Progenitor cell of endocrine pancreas (in vitro differentiated cells): ENCODE results near the gene SLC9C2. TPM values are rescaled to one million over a fixed set of nuclear protein-coding genes. Genes with fewer than 3 reads are reported as not detected.
A peak's percentile ranks its signal among the peaks of the same experiment; 100 is the strongest.

ENCODE experiments used
- DNase-seq: peaks from one replicate; pipeline ENCODE4 v3.0.0; 2021; ENCODE audit warnings: low spot score; ENCODE audit not compliant: unreplicated experiment
- H3K27ac Mint-ChIP-seq: 2 replicates; pipeline ENCODE4 v1.8.0; 2021; ENCODE audit warnings: mild to moderate bottlenecking, moderate library complexity, mixed read lengths
- H3K27me3 Mint-ChIP-seq: 2 replicates; pipeline ENCODE4 v1.8.0; 2021; ENCODE audit warnings: mixed read lengths
- H3K36me3 Mint-ChIP-seq: 2 replicates; pipeline ENCODE4 v1.8.0; 2022; ENCODE audit warnings: mixed read lengths; ENCODE audit not compliant: insufficient read depth
- H3K4me1 Mint-ChIP-seq: 2 replicates; pipeline ENCODE4 v1.8.0; 2021; ENCODE audit warnings: low read depth, mixed read lengths
- H3K4me3 Mint-ChIP-seq: 2 replicates; pipeline ENCODE4 v1.8.0; 2021; ENCODE audit warnings: low read depth, mild to moderate bottlenecking, moderate library complexity, mixed read lengths
- H3K9me3 Mint-ChIP-seq: 2 replicates; pipeline ENCODE4 v1.8.0; 2021; ENCODE audit warnings: low read depth, mixed read lengths
- total RNA-seq: library from RNA; stranded (reverse); gene quantifications from 2 replicates; pipeline ENCODE4 v1.2.1, GENCODE V29; 2021
- TF ChIP-seq, protein P1 (sequence below): fragments of 200-600 bp; sonication (generic); IDR thresholded peaks from one replicate; pipeline ENCODE4 v1.5.0; 2021; ENCODE audit warnings: antibody characterized with exemption, mild to moderate bottlenecking; ENCODE audit not compliant: unreplicated experiment

Gene SLC9C2
- total RNA-seq, 1 donor from 2014 or later: not detected

DNA sequence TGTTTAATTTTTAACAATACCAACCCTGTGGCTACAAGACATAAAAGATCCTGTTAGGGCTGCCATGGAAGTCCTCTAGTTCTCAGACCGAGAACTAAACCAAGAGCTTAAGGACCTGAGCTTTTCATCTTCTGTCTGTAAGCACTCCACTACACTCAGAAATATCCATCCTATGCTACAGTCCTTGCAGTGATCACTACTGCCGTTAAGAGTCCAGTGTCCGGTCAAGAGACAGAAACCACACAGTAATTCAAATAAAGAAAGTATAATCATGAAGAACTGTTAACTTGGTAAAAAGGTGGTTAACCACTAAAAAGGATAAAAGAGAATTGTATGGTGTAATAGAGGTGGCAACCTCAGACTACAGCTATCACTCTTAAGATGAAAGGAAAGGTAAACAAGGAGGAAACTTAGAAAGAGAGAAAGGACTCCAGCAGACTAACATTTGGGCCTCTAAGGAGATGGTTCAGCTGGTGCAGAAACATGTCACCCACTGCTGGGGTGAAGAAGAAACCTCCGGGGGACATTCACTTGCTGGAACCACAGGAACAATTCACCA is 147.8 kb downstream of the SLC9C2 start:
- H3K4me3 Mint-ChIP-seq: no peak overlapping the region
- no peak for DNase-seq
- no peaks in the 10 kb centered on the region for H3K4me1 Mint-ChIP-seq
- TF ChIP-seq, protein P1, sequence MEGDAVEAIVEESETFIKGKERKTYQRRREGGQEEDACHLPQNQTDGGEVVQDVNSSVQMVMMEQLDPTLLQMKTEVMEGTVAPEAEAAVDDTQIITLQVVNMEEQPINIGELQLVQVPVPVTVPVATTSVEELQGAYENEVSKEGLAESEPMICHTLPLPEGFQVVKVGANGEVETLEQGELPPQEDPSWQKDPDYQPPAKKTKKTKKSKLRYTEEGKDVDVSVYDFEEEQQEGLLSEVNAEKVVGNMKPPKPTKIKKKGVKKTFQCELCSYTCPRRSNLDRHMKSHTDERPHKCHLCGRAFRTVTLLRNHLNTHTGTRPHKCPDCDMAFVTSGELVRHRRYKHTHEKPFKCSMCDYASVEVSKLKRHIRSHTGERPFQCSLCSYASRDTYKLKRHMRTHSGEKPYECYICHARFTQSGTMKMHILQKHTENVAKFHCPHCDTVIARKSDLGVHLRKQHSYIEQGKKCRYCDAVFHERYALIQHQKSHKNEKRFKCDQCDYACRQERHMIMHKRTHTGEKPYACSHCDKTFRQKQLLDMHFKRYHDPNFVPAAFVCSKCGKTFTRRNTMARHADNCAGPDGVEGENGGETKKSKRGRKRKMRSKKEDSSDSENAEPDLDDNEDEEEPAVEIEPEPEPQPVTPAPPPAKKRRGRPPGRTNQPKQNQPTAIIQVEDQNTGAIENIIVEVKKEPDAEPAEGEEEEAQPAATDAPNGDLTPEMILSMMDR: no peak
- H3K27ac Mint-ChIP-seq: no peak overlapping the region
- no peaks in the 10 kb centered on the region for H3K27me3 Mint-ChIP-seq
- peaks cover 4% of the 10 kb centered on the region for H3K36me3 Mint-ChIP-seq
- no peaks in the 10 kb centered on the region for H3K9me3 Mint-ChIP-seq

DNA sequence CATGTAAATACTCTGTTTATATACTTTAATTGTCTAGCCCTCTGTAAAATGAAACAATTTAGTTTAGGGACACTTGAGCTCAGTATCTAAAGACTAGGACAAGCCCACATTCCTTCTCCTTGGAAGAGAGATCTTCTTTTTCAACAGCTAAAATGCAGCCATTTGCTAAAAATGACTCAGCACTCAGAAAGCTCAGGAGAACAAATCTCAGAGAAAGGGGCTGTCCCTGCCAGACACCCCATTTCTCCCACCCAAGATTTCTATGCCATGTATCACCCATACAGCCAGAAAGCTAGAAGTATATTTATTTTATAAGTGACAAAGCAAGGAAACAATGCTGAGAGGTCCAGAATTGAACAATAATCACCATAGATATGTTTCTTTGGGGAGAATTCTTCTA is 148.9 kb downstream of the SLC9C2 start:
- Mint-ChIP-seq H3K27me3 (no peaks in the 10 kb centered on the region), H3K27ac (no peak overlapping the region), H3K4me3 (no peak overlapping the region), H3K4me1 (no peaks in the 10 kb centered on the region), H3K9me3 (no peaks in the 10 kb centered on the region), H3K36me3 (peaks cover 4% of the 10 kb centered on the region)
- TF ChIP-seq, protein P1: no peak
- DNase-seq: no peak

DNA sequence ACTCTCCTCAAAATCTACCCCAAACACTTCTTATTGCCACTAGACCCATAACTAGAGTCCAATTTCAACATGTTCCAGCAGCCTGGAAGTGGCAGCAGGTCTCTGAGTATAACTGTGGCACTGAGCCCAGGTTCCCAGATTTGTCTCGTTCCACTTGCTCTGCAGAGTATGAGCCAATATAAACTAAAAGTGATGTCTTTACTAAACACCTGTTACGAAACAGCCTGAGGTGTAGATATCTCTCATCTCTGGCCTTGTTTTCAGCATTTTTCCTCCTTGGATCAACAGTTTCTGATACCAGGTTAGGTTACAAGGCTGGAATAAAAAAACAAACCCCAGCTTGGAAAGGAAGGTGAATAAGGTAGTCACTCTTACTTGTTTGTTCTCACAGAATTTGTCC is 150.9 kb downstream of the SLC9C2 start:
- Mint-ChIP-seq H3K27ac (peak overlapping the region; percentile 76), H3K36me3 (peaks cover 10% of the 10 kb centered on the region), H3K9me3 (peaks cover 7% of the 10 kb centered on the region), H3K4me3 (no peak overlapping the region), H3K4me1 (no peaks in the 10 kb centered on the region), H3K27me3 (no peaks in the 10 kb centered on the region)
- TF ChIP-seq, protein P1: no peak
- DNase-seq: no peak

Other genes with a start within 250 kb of the SLC9C2 start
- 258 and 264 TPM in 2 replicates for gene PRDX6, start 125.7 kb downstream of the SLC9C2 start, total RNA-seq
- not detected in 2 replicates for gene TEX50, start 32.3 kb upstream of the SLC9C2 start, total RNA-seq
- 1.2 and 1.5 TPM in 2 replicates for gene ANKRD45, start 66.8 kb upstream of the SLC9C2 start, total RNA-seq
- 18.1 and 19.9 TPM in 2 replicates for gene KLHL20, start 111.9 kb upstream of the SLC9C2 start, total RNA-seq
- 20.2 and 21.1 TPM in 2 replicates for gene DARS2, start 221.6 kb upstream of the SLC9C2 start, total RNA-seq
- 11.6 and 12.0 TPM in 2 replicates for gene CENPL, start 221.8 kb upstream of the SLC9C2 start, total RNA-seq